ENCODE data around the gene NMT2.

The NMT2 gene

DNA sequence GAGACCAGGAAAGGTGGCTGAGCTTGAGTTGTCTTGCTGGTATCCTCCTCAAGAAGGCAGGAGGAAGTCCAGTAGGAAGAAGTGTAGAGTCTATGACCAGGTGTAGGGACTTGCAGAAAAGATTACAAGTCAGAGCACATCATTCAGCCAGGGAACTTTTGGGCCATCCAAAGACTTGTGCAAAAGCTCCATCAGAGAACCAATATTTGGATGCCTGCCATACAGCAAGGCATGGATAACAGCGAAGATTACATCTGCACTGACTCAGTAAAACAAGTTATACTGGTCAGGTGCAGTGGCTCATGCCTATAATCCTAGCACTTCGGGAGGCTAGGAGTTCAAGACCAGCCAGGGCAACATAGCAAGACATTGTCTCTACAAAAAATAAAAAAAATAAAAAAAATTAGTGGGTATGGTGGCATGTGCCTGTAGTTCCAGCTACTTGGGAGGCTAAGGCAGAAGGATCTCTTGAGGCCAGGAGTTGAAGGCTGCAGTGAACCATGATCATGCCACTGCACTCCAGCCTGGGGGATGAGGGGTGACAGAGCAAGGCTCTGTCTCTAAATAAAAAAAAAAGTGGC is 13.2 kb upstream of the NMT2 start:
- no peak for DNase-seq (ENCODE audit: low read depth in 4 of 4, low spot score in 1 of 4)

DNA sequence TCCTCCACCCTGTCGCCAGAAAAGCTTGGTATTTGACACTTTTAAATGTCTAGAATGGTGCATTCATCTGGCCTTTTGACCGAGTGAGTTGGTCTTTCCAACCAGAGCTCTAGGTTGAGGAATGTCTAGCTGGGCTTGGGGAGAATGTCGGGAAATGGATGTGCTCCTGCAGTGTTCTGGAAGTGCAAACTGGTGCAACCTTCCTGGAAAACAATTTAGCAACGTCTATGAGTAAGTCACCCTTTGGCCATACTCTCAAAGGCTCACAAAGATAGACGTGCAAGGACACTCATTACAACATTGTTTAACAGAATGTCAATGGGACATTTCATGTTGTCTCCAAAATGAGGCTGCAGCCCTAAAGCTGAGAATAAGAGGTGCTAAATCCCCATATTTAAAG is 12.2 kb upstream of the NMT2 start:
- DNase-seq (ENCODE audit: low read depth in 4 of 4, low spot score in 1 of 4): no peak

DNA sequence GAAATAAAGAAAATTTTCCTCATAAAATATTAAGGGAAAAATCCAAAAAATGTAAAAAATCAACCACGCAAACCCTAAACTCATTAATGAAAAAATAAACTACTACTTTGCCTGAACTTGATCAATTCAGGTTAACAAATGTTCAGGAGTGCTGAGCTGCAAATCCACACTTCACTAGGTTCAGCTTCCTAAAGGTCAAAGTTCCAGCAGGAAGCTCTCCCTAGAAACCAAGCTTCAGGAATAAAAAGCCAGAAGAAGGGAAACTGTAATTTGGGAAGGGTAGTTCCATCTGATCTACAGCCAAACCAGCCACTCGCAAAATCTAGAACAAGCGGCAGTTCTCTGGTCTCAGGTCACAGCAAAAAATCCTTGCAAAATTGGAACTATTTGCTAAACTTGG is 7.8 kb upstream of the NMT2 start:
- no peak for DNase-seq (ENCODE audit: low read depth in 4 of 4, low spot score in 1 of 4)

DNA sequence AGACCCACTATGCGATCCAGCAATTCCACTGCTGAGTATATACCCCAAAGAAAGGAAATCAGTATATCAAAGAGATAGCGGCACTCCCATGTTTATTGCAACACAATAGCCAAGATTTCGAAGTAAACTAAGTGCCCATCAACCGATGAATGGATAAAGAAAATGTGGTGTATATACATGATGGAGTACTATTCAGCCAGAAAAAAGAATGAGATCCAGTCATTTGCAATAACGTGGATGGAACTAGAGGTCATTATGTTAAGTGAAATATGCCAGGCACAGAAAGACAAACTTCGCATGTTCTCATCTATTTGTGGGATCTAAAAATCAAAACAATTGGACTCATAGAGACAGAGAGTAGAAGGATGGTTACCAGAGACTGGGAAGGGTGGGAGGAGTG is 7.1 kb upstream of the NMT2 start:
- no peak for DNase-seq (ENCODE audit: low read depth in 4 of 4, low spot score in 1 of 4)

GRCh38 chr10:15172306-15172840 is 3.9 kb upstream of the NMT2 start:
- DNase-seq (ENCODE audit: low read depth in 4 of 4, low spot score in 1 of 4): no peak

GRCh38 chr10:15169555-15170401 is 1.3 kb upstream of the NMT2 start:
- DNase-seq (ENCODE audit: low read depth in 4 of 4, low spot score in 1 of 4): peak in 2 of 4 experiments; percentile 14 to 16

- peak; percentile 93 to 99 (median 96) for DNase-seq (ENCODE audit: low read depth in 4 of 4, low spot score in 1 of 4)
Observed at GRCh38 chr10:15168786-15169554, 477 bp upstream of the NMT2 start.

DNA sequence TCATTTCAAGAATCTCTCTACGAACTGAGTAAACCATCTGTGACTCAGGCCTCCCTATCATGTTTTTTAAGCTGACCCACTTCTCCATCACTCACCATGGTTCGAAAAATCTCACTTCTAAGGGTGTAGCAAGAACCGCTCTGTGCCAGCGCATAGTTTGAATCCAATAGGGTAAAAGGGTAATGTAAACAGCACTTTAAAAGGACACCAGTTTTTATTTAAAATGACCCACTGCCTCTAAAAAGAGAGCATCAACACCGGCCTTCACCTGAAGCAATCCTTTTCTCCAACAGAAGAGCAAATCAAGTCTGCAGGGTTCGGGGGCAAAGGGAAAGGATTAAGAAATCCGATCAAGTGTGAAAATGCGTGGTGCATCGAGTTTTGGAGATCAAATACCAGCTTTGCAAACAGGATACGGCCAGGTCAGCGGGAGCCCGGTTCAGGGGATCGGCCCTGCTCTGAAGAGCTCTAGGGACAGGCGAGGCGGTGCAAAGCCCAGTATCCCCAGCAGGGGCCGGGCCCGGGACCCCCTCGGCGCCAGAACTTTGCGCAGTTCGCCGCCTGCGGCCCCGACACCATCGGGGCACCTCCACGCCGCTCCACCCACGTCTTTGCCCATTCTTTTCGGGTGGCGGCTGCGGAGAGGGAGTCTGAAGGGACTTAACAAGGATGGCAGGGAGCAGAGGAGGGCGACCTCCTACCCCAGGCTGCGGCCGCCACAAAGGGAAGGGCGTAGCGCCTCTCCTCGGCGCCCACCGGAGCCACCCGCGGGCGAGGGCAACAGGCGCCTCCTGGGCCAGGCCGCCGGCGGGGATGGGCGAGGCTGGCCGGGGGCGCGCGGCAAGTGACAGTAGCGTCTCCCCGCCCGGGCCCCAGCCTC is 842 bp downstream of the NMT2 start:
- DNase-seq (ENCODE audit: low read depth in 4 of 4, low spot score in 1 of 4): peak in 3 of 4 experiments; percentile 13 to 29 (median 18)

GRCh38 chr10:15166325-15166724 is 2.2 kb downstream of the NMT2 start:
- no peak for DNase-seq (ENCODE audit: low read depth in 4 of 4, low spot score in 1 of 4)

DNA sequence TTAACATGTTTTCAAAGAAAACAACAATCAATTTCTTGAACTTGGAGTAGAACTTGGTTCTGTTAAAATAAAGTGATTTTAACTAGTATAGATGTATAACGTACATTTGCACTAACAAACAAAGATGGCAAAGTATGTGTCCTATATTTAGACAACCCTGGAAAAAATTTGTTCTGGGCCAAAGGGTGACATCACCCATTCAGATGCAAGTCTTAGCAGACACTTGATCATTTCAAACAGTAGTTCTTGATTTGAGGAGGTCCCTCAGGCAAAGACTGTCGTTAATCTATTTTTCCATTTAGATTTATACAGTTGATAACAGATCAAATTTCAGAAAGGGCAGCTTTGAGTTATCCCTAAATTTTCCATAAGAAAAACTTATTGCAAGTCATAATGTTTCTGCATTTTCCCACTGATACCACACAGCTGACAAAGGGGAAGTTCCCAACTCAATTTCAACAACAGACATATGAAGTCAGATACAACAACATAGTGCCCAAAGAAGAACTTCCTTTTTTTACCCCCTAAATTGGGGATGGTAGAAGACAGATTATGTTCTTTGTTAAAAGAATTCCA is 5.2 kb downstream of the NMT2 start:
- DNase-seq (ENCODE audit: low read depth in 4 of 4, low spot score in 1 of 4): no peak

GRCh38 chr10:15158972-15159371 is 9.5 kb downstream of the NMT2 start:
- DNase-seq (ENCODE audit: low read depth in 4 of 4, low spot score in 1 of 4): no peak

- DNase-seq (ENCODE audit: low read depth in 4 of 4, low spot score in 1 of 4): no peak
Observed at GRCh38 chr10:15158448-15158847, 10.0 kb downstream of the NMT2 start.

DNA sequence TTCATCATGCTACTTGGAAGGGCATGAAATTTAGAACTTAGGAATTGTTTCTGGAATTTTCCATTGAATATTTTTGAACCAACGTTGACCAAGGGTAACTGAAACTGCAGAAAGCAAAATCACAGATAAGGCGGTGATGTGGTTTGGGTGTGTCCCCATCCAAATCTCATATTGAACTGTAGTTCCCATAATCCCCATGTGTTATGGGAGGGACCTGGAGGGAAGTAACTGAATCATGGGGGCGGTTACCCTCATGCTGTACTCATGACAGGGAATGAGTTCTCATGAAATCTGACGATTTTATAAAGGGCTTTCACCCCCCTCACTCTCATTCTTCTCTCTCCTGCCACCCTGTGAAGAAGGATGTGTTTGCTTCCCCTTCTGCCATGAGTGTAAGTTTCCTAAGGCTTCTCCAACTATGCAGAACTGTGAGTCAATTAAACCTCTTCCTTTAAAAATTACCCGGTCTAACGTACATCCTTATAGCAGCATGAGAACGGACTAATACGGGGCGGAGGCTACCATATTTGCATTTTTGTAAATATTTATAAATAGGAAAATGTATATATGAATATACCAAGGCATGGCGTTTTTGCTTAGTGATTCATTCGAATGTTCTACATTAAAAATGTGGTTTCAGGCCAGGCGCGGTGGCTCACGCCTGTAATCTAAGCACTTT is 12.4 kb downstream of the NMT2 start:
- no peak for DNase-seq (ENCODE audit: low read depth in 4 of 4, low spot score in 1 of 4)

GRCh38 chr10:15152556-15152955 is 15.9 kb downstream of the NMT2 start:
- no peak for DNase-seq (ENCODE audit: low read depth in 4 of 4, low spot score in 1 of 4)

- no peak for DNase-seq (ENCODE audit: low read depth in 4 of 4, low spot score in 1 of 4)
Observed at GRCh38 chr10:15150563-15150962, 17.9 kb downstream of the NMT2 start.

DNA sequence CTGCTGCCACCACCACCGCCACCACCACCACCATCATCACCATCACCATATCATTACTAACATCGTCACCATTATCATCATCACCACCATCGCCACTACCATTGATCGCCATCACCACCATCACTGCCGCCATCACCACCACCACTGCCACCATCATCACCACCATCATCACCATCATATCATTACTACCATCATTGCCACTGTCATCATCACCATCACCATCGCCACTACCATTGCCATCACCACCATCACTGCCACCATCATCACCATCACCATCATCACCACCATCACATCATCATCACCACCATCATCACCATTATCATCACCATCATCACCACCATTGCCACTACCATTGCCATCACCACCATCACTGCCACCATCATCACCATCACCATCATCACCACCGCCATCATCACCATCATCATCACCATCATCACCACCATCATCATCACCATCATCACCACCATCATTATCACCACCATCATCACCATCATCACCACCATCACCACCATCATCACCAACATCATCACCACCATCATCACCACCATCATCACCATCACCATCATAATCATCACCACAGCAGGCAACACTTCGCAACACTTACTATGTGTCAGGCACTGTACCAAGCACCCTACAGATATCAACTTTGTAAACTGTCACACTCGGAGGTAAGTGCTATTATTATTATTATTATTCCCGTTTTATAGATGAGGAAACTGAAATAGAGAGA is 19.3 kb downstream of the NMT2 start:
- DNase-seq (ENCODE audit: low read depth in 4 of 4, low spot score in 1 of 4): no peak

DNA sequence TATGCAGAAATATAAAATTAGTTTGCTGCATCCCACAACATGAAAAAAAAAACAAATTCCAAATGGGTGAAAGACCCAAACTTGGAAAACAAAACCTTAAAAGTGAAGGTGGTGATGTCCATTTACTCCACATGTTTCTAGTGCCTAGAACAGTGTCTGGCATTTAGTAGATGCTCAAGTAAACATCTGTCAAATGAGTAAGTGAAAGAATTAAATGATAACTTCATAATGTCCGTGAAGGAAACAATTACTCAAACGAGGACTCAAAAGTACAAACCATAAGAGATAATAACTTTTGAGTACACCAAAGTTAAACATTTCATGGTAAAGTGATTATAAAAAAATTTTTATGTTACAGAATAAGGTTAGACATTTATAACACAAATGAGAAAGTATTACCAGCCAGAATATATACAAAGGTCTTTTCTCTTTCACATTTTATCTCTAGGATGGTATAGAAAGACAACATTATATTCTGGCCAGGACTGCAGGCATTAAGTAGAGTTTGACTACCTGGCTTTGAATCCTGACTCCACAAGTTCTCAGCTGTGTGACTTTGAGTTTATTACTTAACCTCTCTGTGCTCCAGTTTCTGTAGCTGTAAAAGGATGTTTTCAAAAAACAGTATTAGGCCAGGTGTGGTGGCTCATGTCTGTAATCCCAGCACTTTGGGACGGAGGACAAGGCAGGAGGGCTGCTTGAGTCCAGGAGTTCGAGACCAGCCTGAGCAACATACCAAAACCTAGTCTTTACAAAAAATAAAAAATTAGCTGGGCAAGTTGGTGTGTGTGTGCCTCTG is 20.7 kb downstream of the NMT2 start:
- DNase-seq (ENCODE audit: low read depth in 4 of 4, low spot score in 1 of 4): no peak

DNA sequence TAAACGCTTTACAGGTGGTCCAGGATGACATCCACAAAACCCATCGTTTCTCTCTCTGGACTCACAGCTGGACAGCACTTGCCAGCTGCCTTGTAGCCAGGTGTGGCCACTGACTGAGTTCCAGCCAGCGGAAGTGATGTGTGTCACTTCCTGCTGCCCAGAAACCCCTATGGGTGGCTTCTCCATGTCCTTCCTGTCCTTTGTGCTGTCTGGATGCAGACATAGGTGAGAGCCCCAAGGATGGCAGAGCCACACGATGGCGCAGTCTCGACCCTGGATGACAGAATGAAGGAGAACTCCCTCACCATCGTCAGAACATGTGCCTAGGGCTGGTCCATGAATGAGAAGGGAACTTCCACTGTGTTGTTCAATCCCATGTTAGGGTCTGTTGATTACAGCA is 22.1 kb downstream of the NMT2 start:
- DNase-seq (ENCODE audit: low read depth in 4 of 4, low spot score in 1 of 4): no peak

All from stimulated activated CD4-positive, alpha-beta T cell treated with anti-CD3 and anti-CD28 coated beads, Interleukin-1b, Interleukin-23, amount 100 ng/mL, for 24 hours (primary cell).